Measurements from ENCODE around the gene LDLRAD4.

The LDLRAD4 gene

GRCh38 chr18:13511961-13512577 lies 293.5 kb downstream of the LDLRAD4 start:
- no peak for DNase-seq (ENCODE audit: low read depth in 2 of 2)

DNA sequence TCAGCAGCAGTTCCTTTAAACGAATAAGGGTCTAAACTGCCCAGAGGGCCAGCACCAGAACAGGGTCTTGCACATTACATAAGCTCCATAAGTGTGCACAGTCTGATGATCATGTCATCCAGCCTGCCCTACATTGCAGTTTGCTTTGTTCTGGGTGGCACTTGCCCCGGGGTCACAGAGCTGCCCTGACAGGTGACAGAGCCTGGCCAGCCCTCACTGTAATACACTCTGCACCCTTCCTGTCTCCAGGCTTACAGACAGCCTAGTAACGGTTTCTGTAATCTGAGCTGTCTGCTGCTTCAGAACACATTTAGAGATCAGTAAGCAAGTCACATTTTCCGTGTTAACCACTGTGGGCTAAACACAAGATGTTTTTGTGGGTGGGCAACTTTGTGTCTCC lies 294.5 kb downstream of the LDLRAD4 start:
- DNase-seq (ENCODE audit: low read depth in 2 of 2) = no peak

GRCh38 chr18:13513481-13513880 lies 294.9 kb downstream of the LDLRAD4 start:
- DNase-seq (ENCODE audit: low read depth in 2 of 2) = no peak

GRCh38 chr18:13514558-13514957 lies 296.0 kb downstream of the LDLRAD4 start:
- DNase-seq (ENCODE audit: low read depth in 2 of 2) = no peak

DNA sequence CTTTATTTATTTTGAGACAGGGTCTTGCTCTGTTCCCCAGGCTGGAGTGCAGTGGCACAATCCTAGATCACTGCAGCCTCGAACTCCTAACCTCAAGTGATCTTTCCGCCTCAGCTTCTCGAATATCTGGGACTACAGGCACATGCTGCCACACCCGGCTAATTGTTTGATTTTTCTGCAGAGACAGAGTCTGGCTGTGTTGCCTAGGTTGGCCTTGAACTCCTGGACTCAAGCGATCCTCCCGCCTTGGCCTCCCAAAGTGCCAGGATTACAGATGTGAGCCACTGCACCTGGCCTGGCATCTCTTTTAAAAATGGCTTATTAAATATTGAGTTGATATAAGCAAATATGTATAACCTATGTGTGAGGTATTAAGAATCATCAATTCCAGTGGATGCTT lies 298.3 kb downstream of the LDLRAD4 start:
- DNase-seq (ENCODE audit: low read depth in 2 of 2) = no peak

GRCh38 chr18:13517369-13517768 lies 298.8 kb downstream of the LDLRAD4 start:
- DNase-seq (ENCODE audit: low read depth in 2 of 2) = no peak

DNA sequence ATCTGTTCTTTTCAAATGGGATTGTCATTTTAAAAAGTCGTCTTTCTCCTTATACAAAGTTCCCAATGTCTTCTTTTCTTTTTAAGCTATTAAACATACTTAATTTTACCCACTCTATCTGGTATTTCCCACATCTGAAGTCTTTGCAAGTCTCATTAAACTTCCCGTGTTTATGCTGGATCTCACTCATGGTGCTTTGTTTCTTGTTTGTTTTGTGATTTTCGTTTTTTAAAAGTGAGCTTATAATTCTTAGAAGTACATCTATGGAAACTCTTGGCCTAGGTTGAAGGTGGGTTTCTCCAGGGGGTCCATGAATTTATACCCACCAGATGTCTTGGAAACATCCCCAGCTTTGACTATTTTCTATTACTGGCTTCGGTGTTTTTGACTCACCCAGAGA lies 299.8 kb downstream of the LDLRAD4 start:
- DNase-seq (ENCODE audit: low read depth in 2 of 2) = no peak

- no peak for DNase-seq (ENCODE audit: low read depth in 2 of 2)
Observed at GRCh38 chr18:13520306-13520705, 301.7 kb downstream of the LDLRAD4 start.

DNA sequence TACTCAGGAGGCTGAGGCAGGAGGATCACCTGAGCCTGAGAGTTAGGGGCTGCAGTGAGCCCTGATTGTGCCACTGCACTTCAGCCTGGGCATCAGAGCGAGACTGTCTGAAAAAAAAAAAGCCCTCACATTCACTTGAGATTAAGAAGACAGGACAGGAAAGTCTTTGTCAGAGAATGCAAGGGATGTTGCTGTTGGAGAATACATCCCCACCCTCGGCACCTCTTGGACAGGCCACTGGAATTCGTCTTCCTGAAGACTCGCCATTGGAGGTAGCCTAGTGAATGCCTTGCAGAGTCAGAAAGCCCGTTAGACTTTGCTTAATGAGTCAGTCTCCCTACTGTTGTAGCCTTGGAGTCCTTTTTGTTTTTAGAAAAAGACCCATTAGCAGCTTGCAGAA lies 302.2 kb downstream of the LDLRAD4 start:
- no peak for DNase-seq (ENCODE audit: low read depth in 2 of 2)

- DNase-seq (ENCODE audit: low read depth in 2 of 2) = no peak
Observed at GRCh38 chr18:13521418-13521817, 302.9 kb downstream of the LDLRAD4 start.

DNA sequence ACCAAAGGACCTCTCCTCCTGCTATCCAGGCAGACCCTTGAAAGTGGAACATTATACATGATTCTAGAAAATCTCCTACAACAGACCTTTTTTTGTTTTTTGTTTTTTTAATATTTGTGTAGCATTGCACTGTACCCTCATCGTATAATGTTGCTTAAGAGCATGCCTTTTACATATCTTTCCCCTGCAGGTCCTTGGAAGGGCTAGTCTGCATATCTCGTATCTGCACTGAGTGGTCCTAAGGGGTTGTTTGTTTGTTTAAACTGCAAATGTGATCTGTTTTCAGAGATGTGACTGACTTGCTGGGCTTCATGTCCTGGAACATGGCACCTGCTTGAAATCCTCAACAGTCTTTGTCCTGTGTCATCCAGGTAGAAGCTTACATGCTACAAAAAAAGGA lies 303.7 kb downstream of the LDLRAD4 start:
- DNase-seq (ENCODE audit: low read depth in 2 of 2) = no peak

DNA sequence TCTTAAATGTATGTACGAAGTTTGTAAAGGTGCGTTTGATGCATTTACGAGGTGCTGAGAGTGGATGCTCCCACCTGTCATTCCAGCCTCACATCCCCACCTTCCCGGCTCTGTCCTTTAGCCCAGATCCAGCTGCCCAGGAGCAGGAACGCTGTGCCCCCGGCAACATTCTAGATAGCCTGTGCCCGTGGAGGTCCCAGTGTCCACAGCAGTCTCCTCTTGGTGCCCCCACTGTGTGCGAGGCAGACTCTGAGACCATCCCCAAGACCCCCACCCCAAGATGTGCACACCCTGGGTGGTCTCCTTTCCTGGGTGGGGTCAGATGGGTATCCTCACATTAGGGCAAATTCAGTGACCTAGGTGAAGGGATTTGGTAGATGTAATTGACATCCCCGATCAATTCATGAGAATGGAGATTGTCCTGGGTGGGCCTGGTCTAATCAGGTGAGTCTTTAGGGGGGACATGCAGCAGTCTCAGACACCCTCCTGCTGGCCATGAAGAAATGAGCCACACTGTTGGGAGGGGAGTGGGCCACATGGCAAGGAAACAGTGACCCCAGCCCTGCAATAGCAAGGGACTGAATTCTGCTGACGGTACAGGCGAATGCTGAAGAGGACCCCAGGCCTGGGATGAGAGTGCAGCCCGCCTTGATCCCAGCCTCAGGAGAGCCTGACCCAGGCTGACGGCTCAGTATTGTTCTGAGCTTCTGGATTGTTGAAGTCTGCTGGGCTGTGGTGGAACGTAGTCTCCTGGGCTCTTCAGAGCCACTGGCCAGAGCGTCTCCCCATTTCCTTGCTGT lies 304.5 kb downstream of the LDLRAD4 start:
- DNase-seq (ENCODE audit: low read depth in 2 of 2) = no peak

DNA sequence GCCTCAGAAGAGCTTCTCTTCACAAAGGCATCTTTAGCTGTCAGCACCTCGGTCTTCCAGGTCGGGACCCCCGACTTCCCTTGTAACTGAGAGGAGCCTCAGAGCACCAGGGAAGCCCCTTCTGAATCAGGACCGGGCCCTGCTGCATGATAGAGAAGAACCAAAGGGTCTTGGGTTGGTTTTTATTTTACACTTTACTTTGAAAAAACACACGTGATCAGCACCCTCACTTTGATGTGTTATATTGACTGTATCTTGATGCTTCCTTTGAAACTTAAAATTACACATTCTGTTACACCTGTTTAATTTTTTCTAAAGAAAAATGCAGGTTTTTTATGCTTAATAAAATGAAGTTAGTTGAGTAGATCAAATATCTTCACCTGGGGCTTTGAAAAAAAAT lies 305.5 kb downstream of the LDLRAD4 start:
- no peak for DNase-seq (ENCODE audit: low read depth in 2 of 2)

DNA sequence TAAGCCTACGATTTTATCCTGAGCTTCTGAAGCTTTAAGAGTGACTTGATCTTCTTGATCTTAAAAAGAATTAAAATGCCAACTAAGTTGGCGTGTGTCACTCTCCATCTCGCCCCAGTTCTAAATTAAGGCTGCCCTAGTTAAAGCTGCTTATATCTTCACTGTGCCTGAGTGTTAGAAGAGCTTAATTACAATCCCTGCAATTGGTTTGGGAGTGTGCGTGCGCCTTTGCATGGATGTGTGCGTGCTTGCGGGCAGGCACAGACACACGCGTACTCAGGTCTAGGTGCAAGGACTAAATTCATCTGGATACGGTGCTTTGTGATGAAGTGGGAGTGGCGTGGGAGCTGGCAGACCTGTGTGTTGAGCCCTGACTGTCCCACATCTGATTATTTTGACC lies 306.3 kb downstream of the LDLRAD4 start:
- no peak for DNase-seq (ENCODE audit: low read depth in 2 of 2)

- no peak for DNase-seq (ENCODE audit: low read depth in 2 of 2)
Observed at GRCh38 chr18:13525381-13526029, 306.9 kb downstream of the LDLRAD4 start.

DNA sequence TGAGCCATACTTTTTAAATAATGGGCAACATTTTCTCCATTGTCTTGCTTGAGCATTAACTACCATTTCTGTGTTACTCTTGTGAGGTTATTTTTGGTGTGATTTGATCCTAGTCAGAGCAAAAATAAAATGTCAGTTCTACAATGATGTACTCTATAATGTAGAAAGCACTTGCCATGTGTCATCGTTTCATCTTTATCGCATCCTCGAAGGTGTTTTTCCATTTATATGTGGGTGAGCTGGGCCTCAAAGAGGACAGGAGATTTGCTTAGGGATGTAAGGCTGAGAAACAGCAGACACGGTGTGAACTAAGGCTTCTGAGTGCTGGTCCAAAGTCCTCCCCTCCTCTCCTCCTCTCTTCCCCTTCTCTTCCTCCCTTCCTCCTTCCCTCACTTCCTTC lies 308.0 kb downstream of the LDLRAD4 start:
- DNase-seq (ENCODE audit: low read depth in 2 of 2) = no peak

- no peak for DNase-seq (ENCODE audit: low read depth in 2 of 2)
Observed at GRCh38 chr18:13527256-13527655, 308.7 kb downstream of the LDLRAD4 start.

DNA sequence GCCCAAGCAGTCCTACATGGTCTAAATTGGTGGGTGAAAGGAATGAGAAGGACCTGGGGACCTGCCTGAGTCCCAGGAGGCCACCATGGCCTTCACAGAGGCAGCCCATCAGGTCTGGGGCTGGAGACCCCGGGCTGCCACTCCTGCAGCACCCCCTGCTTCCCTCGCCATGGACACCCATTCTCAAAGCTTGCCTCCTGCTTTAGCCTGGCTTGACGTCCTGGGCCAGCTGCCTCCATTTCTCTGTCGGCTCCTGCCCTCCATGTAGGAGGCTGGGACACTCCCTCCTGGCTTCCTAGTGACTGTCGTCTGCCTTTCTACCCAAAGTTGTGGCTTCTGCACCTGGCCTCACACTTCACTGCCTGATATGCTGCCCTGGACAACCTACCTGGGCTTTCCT lies 309.2 kb downstream of the LDLRAD4 start:
- DNase-seq (ENCODE audit: low read depth in 2 of 2) = no peak

GRCh38 chr18:13528739-13529392 lies 310.3 kb downstream of the LDLRAD4 start:
- no peak for DNase-seq (ENCODE audit: low read depth in 2 of 2)

DNA sequence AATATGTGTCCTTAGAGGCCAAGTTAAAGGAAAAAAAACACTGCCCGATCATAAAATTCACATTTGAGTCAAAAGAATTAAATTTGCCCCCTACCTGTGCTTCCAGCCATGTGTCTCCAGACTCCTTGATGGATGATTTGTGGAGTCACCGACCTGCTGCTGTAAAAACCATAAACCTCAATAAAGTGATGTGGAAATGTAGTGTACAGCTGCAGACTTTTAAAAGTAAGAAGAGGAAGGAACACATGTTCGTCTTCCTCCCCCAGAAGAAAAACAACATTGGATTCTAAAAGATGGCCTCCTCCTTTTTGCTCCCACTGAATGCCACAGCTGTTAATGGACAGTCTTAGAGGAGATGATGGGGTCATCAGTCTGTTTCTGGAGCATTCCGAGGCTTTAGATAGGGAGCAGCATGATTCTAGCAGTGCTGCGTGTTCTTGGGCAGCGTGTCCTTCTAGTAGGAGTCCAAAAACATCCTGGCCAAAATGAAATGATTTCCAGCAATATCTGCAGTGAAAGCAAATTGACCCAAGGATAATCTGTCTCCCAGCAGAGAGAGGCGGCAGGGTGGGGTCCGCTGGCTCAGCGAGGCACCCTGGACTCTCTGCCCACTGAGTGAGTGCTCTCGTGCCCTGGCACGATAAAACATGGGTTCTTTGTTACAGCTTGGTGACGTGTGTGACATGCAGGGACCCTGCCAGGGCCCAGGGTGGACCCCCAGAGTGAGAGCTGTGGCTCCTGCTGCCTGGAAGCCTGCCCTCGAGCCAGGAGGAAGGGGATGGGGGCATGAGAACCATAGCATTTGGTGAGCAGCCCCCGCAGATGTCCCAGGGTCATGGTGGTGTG lies 311.7 kb downstream of the LDLRAD4 start:
- DNase-seq (ENCODE audit: low read depth in 2 of 2) = no peak

DNA sequence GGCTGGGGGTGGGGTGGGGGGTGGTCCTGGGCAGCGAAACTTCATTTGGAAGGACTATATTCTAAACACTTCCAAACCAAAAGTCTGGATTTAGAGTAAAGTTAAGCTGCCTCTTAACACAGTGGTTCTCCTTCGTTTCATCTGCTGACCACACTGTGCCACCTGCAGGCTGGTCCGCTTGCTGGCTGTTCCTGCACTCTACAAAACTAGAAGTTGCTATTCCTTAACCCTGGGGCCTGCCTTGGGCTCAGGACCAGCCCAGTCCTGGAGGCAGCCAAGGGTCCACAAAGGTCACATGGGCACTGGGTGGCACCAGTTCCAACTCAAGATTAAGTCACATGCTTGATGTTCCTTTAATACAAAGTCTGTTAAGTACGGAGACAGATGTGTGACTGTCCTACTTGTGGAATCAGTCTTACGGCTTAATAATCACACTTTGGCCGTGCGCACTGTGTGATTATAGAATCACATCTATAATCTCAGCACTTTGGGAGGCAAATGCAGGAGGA lies 312.4 kb downstream of the LDLRAD4 start:
- DNase-seq (ENCODE audit: low read depth in 2 of 2) = no peak
